Measurements from ENCODE around the gene CPNE7. TPM values are rescaled to one million over a fixed set of nuclear protein-coding genes. Genes with fewer than 3 reads are reported as not detected.
"Not testable (repeated sequence)": the region's sequence is repeated elsewhere in the genome, so short reads cannot be mapped to it uniquely, and the experiment has no call there.

CPNE7 gene
- polyA plus RNA-seq, 3 donors: 4.2 to 8.7 (median 5.6) TPM

GRCh38 chr16:89623511-89624261 is 48.1 kb downstream of the CPNE7 start:
- no peak for DNase-seq

- DNase-seq: no peak
These were observed 49.5 kb downstream of the CPNE7 start for GRCh38 chr16:89624777-89625761.

- no peak for DNase-seq
These were observed 54.5 kb downstream of the CPNE7 start for GRCh38 chr16:89629827-89630610.

GRCh38 chr16:89633064-89633631 is 57.6 kb downstream of the CPNE7 start:
- DNase-seq: no peak

- not testable (repeated sequence) for DNase-seq
These were observed 59.2 kb downstream of the CPNE7 start for GRCh38 chr16:89634463-89635385.

- DNase-seq: no peak
These were observed 61.1 kb downstream of the CPNE7 start for GRCh38 chr16:89636663-89637062.

GRCh38 chr16:89637379-89637778 is 61.8 kb downstream of the CPNE7 start:
- DNase-seq: no peak

GRCh38 chr16:89638455-89638854 is 62.9 kb downstream of the CPNE7 start:
- no peak for DNase-seq

- no peak for DNase-seq
These were observed 63.8 kb downstream of the CPNE7 start for GRCh38 chr16:89639385-89639784.

GRCh38 chr16:89641458-89642119 is 66.0 kb downstream of the CPNE7 start:
- DNase-seq: no peak

GRCh38 chr16:89642574-89642973 is 67.0 kb downstream of the CPNE7 start:
- DNase-seq: no peak

- no peak for DNase-seq
These were observed 68.3 kb downstream of the CPNE7 start for GRCh38 chr16:89643769-89644300.

- no peak for DNase-seq
These were observed 69.6 kb downstream of the CPNE7 start for GRCh38 chr16:89645122-89645521.

- no peak for DNase-seq
These were observed 70.7 kb downstream of the CPNE7 start for GRCh38 chr16:89646270-89646669.

Other genes with a start within 250 kb of the CPNE7 start
- 100 to 1,000 TPM in 2 of 3 donors, 10 to 100 TPM in 1; 98.8 to 129 (median 113) TPM for gene ANKRD11, start 85.2 kb upstream of the CPNE7 start, polyA plus RNA-seq (ENCODE audit: insufficient read length in 3 of 3)
- 100 to 1,000 TPM in 2 of 3 donors, 10 to 100 TPM in 1; 90.6 to 139 (median 130) TPM for gene SPG7, start 67.4 kb upstream of the CPNE7 start, polyA plus RNA-seq (ENCODE audit: insufficient read length in 3 of 3)
- gene RPL13, start 15.1 kb upstream of the CPNE7 start, polyA plus RNA-seq (ENCODE audit: insufficient read length in 3 of 3): 1,000 to 10,000 TPM; 2,112 to 2,734 (median 2,679) TPM
- 10 to 100 TPM; 31.6 to 76.5 (median 60.1) TPM for gene DPEP1, start 37.9 kb downstream of the CPNE7 start, polyA plus RNA-seq (ENCODE audit: insufficient read length in 3 of 3)
- gene CHMP1A, start 82.0 kb downstream of the CPNE7 start, polyA plus RNA-seq (ENCODE audit: insufficient read length in 3 of 3): 10 to 100 TPM; 82.8 to 96.3 (median 91.1) TPM
- gene SPATA33, start 82.1 kb downstream of the CPNE7 start, polyA plus RNA-seq (ENCODE audit: insufficient read length in 3 of 3): 10 to 100 TPM; 16.5 to 18.3 (median 17.3) TPM
- gene CDK10, start 110.9 kb downstream of the CPNE7 start, polyA plus RNA-seq (ENCODE audit: insufficient read length in 3 of 3): 100 to 1,000 TPM; 115 to 150 (median 147) TPM
- gene SPATA2L, start 125.9 kb downstream of the CPNE7 start, polyA plus RNA-seq (ENCODE audit: insufficient read length in 3 of 3): 1 to 10 TPM; 7.5 to 9.0 (median 9.0) TPM
- gene VPS9D1, start 145.1 kb downstream of the CPNE7 start, polyA plus RNA-seq (ENCODE audit: insufficient read length in 3 of 3): 10 to 100 TPM; 12.8 to 16.8 (median 14.7) TPM
- 10 to 100 TPM; 25.4 to 38.7 (median 32.9) TPM for gene ZNF276, start 145.8 kb downstream of the CPNE7 start, polyA plus RNA-seq (ENCODE audit: insufficient read length in 3 of 3)
- gene FANCA, start 240.9 kb downstream of the CPNE7 start, polyA plus RNA-seq (ENCODE audit: insufficient read length in 3 of 3): 10 to 100 TPM; 27.3 to 46.2 (median 38.7) TPM